Epithelial cell of esophagus (primary cell): ENCODE data around the gene INCENP.

ENCODE experiments used
- DNase-seq: peaks from one replicate; pipeline ENCODE4 v3.0.0; 2010; ENCODE audit warnings: low read depth
- H3K4me3 ChIP-seq: 2 replicates; pipeline ENCODE4 v1.5.1; 2011; ENCODE audit warnings: mild to moderate bottlenecking, low read length, control low read depth
- TF ChIP-seq, protein P1 (sequence below): IDR thresholded peaks from 2 replicates; pipeline ENCODE4 v1.5.1; 2011; ENCODE audit warnings: low read depth, mild to moderate bottlenecking, low read length, control low read depth, inconsistent platforms; ENCODE audit not compliant: insufficient read depth; ENCODE audit errors: missing control alignments

The INCENP gene

DNA sequence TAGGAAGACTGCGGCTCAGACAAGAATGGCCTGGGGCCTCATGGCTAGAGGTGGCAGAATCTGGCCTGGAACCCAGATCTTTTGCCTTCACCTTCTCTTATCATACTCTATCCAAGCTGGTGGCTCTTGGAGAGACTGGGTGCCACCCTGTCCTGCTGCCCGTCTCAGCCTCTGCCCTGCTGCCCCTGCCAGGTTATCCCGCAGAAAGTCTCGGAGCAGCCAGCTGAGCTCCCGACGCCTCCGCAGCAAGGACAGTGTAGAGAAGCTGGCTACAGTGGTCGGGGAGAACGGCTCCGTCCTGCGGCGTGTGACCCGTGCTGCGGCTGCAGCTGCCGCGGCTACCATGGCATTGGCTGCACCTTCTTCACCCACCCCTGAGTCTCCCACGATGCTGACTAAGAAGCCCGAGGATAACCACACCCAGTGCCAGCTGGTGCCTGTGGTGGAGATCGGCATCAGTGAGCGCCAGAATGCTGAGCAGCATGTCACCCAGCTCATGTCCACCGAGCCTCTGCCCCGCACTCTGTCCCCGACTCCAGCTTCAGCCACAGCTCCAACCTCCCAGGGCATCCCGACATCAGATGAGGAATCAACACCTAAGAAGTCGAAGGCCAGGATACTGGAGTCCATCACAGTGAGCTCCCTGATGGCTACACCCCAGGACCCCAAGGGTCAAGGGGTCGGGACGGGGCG lies 5.9 kb downstream of the INCENP start:
- TF ChIP-seq, protein P1, sequence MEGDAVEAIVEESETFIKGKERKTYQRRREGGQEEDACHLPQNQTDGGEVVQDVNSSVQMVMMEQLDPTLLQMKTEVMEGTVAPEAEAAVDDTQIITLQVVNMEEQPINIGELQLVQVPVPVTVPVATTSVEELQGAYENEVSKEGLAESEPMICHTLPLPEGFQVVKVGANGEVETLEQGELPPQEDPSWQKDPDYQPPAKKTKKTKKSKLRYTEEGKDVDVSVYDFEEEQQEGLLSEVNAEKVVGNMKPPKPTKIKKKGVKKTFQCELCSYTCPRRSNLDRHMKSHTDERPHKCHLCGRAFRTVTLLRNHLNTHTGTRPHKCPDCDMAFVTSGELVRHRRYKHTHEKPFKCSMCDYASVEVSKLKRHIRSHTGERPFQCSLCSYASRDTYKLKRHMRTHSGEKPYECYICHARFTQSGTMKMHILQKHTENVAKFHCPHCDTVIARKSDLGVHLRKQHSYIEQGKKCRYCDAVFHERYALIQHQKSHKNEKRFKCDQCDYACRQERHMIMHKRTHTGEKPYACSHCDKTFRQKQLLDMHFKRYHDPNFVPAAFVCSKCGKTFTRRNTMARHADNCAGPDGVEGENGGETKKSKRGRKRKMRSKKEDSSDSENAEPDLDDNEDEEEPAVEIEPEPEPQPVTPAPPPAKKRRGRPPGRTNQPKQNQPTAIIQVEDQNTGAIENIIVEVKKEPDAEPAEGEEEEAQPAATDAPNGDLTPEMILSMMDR, result no peak
- no peak overlapping the region for H3K4me3 ChIP-seq
- DNase-seq, result no peak

DNA sequence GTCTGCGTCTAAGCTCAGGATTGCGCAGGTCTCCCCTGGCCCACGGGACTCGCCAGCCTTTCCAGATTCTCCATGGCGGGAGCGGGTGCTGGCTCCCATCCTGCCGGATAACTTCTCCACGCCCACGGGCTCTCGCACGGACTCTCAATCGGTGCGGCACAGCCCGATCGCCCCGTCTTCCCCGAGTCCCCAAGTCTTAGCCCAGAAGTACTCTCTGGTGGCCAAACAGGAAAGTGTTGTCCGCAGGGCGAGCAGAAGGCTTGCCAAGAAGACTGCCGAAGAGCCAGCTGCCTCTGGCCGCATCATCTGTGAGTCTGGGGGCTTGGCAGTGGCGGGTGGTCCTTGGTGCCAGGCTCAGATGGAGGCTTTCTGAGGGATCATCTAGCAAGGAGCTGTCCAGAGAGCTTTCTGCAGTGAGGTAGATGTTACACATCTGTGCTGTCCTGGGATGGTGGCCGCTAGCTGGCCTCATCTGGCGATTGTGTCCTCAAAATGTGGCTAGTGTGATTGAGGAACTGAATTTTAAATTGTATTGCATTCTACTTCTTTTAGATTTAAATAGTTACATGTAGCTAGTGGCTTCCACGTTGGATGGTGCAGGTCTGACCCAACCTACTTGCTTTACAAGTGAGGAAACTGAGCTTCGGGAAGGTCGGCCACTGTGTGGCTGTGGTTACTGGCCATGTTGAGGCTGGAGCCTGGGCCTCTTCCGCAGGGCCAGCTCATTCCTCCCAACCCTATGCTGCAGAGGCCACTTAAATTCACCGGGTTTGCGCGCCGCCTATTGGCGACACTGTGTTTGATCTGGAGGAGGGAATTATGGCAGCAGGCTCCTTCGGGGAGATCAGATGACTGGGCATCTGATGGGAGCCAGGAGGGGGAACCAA lies 6.7 kb downstream of the INCENP start:
- H3K4me3 ChIP-seq, result no peak overlapping the region
- TF ChIP-seq, protein P1, result no peak
- DNase-seq, result no peak

DNA sequence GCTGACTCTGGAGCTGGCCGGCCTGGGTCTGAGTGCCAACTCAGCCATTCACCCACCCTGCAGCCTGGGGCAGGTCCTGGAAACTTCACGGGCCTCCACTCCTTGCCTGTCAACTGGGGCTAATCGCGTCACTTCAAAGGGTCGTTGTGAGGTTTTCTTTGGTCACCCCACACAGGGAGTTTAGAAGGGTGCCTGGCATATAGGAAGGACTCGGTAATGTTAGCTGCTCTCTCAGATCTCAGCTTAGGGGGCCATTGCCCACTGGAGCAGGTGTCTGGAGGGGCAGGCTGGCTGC lies 7.3 kb downstream of the INCENP start:
- H3K4me3 ChIP-seq, result no peak overlapping the region
- TF ChIP-seq, protein P1, result no peak
- no peak for DNase-seq

GRCh38 chr11:62132191-62132590 lies 8.4 kb downstream of the INCENP start:
- peak; percentile 79 for DNase-seq
- H3K4me3 ChIP-seq, result no peak overlapping the region
- TF ChIP-seq, protein P1, result no peak

GRCh38 chr11:62132689-62133293 lies 9.0 kb downstream of the INCENP start:
- H3K4me3 ChIP-seq, result no peak overlapping the region
- TF ChIP-seq, protein P1, result no peak
- no peak for DNase-seq

DNA sequence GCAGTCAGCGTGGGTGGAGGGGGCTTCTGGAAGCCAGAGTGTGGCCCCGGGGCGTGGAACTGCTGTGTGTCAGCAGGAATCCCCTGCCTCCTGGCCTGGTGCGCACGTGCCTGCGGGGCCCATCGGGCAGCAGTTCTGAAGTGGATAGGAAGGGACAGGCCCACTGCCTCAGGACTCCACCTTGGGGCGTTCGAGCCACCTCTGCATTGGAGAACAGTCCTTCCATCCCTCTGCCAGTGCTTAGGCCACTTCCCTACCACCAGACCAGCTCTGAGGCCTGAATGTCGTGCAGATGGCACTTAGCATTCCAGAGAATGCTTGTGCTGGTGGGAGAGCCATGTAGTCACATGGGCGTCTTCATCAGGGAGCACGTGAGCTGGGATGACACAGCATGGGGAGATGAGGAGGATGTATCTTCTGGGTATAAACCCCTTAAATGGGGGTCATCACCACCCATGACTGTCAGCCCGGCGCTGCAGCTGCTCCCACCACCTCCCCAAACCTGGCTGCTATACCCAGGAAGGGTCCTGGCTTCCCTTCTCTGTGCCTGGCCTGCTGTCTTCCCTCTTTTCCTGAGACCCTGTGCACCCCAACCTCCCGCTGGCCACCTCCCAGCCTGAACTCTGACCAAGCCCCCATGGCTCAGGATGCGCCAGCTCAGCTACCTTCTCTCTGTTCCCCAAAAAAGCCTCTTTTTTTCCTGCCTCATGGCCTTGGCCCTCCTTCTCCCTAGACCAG lies 9.7 kb downstream of the INCENP start:
- TF ChIP-seq, protein P1, result no peak
- DNase-seq, result no peak
- no peak overlapping the region for H3K4me3 ChIP-seq
